Mucosa of stomach (tissue), 1 donor: Measurements from ENCODE around the gene GYG1.
A peak's percentile ranks its signal among the peaks of the same experiment; 100 is the strongest.

ENCODE experiments used
- H3K27me3 ChIP-seq: one replicate; pipeline ENCODE4 v1.7.0; 2013; ENCODE audit warnings: mild to moderate bottlenecking, low read length; ENCODE audit not compliant: control insufficient read depth, insufficient read depth
- H3K36me3 ChIP-seq: one replicate; pipeline ENCODE4 v1.7.0; 2013; ENCODE audit warnings: low read length; ENCODE audit not compliant: control insufficient read depth, insufficient read depth
- H3K4me1 ChIP-seq: one replicate; pipeline ENCODE4 v1.7.0; 2013; ENCODE audit warnings: mild to moderate bottlenecking, low read length; ENCODE audit not compliant: control insufficient read depth, insufficient read depth
- H3K4me3 ChIP-seq: one replicate; pipeline ENCODE4 v1.7.0; 2013; ENCODE audit warnings: low read length
- H3K9ac ChIP-seq: one replicate; pipeline ENCODE4 v1.7.0; 2013; ENCODE audit warnings: mild to moderate bottlenecking, low read length, moderate library complexity
- H3K9me3 ChIP-seq: one replicate; pipeline ENCODE4 v1.7.0; 2013; ENCODE audit warnings: mild to moderate bottlenecking, low read length, moderate library complexity; ENCODE audit not compliant: control insufficient read depth
- donor health status: Pancreatic carcinoma.

GYG1 gene

DNA sequence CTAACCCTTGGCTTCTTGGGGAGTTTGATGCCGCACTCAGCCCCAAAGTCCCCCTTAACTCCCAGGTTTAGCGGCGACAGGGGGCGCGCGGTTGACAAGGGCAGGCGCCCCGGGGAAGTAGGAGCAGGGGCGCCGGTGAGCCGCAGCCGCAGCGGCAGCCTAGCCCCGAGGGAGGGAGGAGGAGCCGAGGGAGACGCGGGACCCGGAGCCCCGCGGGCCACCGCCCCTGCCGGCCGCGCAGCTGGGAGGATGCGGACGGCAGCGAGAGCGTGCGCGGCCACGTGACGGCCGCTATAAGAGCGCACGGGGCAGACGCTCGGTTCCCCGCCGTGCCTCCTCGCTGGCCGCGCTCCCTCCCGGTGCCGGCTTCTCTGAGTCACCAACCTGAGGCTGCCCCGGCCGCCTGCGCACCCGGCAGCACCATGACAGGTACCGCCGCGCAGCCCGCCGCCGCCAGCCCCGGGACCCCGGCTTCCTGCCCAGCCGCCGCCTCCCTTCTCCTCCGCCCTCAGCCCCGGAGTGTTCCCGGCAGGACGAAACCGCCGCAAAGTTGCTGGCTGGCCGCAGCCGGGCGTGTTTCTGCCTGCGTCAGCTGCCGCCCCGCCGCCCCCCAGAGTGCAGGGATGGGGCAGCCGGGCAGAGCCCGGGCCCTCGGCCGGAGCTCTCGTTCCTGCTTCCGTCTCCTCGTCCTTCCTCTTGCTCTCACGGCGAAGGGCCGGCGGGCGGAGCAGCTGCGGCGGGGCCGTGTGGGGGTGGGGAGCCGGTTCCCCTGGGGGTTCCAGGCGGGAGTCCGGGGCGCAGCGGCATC is at the start of gene GYG1:
GYG1 (plus strand) TSS at position 322 of the 808 bp plus-strand sequence; CDS start at position 423, 101 bp downstream.
- Histone ChIP-seq H3K4me1 (peaks cover 7% of the 10 kb centered on the region), H3K9me3 (no peaks in the 10 kb centered on the region), H3K27me3 (no peaks in the 10 kb centered on the region), H3K4me3 (peak within 1 kb of the TSS; percentile 31), H3K9ac (peak within 1 kb of the TSS; percentile 84), H3K36me3 (no peaks in the 10 kb centered on the region)

DNA sequence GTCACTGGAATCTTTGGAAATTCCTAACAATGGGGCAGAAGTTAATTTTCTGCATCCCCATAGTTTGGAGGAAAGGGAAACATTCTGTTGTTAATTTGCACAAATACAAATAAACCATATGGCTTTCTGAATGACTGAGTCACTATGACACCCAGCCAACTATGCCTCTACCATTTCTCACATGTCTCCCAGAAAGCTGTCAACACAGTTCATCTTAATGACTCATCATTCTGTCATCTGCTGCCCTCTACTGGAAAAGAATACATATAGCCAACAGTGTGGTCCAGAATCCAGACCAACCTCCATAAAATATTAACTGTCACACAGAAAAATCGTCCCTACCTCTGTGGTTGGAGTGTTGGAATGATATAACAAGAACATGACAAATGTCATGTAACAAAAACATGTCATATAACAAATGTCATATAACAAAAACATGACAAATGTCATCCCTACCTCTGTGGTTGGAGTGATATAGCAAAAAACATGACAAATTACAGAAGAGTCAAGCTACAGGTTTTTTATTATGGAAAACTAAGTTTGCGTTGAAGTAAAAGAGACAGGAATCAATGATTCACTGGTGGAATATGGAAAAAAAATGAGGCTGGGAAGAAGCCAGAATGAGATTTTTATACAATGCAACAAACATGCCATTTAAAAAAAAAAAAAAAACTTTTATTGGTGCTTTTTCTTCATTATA is 47.7 kb upstream of the GYG1 start:
- H3K4me3 ChIP-seq: no peak overlapping the region
- H3K36me3 ChIP-seq: no peaks in the 10 kb centered on the region
- no peaks in the 10 kb centered on the region for H3K4me1 ChIP-seq
- H3K9ac ChIP-seq: no peak overlapping the region
- no peaks in the 10 kb centered on the region for H3K9me3 ChIP-seq
- H3K27me3 ChIP-seq: no peaks in the 10 kb centered on the region

DNA sequence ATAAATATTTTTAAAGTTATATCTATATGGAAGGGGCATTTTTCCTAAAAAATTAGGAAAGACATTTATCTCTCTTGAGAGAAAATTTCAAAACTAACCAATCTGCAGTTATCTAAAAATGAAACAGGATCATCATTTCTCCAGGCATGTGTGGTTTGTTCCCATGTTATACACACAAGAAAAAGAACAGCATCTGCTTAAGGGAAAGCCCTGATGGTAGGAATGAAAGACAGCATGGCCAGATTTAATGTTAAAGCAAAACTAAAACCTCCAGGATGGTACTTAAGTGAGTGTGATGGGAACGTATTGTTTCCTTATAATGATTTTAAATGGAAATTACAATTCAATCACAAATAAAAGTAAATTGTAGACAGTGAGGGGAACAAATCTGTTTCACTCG is 46.2 kb upstream of the GYG1 start:
- Histone ChIP-seq H3K4me3 (no peak overlapping the region), H3K4me1 (no peaks in the 10 kb centered on the region), H3K27me3 (no peaks in the 10 kb centered on the region), H3K9ac (no peak overlapping the region), H3K9me3 (no peaks in the 10 kb centered on the region), H3K36me3 (no peaks in the 10 kb centered on the region)

DNA sequence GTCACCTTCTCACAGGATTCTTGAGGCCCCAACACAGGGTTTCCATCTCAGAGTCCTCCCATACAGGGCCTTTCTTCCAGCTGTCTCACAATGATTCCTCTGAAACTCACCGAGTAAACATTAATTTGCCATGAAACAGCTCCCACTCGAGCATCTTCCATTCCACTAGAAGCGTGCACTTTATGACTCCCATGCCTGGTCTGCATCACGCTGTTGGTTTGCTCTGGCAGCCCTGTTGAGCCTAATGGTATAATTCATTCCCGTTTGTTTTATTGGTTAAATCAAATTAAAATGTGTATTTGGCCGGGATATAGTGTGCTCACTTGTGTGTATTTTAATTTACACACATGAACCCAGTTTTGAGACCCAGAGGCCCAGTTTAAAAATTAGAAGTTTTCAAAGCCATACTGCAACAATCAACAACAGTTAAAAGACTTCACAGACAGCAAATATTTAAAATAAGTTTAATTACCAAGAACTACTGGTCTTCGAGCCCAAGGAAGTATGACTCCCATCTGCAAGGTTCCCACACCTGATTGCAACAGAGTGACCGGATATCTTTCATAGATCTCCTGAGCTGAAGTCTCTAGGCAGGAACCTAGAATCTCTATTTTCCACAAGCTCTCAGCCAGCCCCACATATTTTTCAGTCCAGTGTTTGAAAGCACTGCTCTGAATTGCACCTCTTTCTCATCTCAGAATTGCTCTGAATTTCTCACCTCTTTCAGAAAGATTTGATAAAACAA is 42.3 kb upstream of the GYG1 start:
- Histone ChIP-seq H3K4me1 (no peaks in the 10 kb centered on the region), H3K9me3 (no peaks in the 10 kb centered on the region), H3K36me3 (no peaks in the 10 kb centered on the region), H3K27me3 (no peaks in the 10 kb centered on the region), H3K4me3 (no peak overlapping the region), H3K9ac (no peak overlapping the region)

DNA sequence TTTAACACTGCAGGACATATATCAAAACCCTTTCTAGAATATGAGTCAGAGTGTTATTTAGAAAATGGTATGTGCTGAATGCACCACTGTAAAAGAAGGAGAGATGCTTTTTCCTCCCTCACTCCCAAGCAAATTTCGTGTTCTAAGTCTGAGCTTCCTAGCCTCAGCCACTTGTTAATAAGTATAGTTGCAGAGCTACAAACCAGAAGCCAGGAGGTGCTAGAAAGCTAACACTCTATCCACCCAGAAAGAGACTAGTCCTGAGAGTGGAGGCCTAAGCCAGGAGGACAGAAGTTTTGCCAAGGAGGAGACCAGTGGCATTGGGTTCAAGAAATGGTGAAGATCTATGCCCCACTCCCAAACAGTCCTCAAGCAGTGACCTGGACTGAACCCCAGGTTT is 40.5 kb upstream of the GYG1 start:
- no peaks in the 10 kb centered on the region for H3K36me3 ChIP-seq
- no peak overlapping the region for H3K4me3 ChIP-seq
- no peaks in the 10 kb centered on the region for H3K4me1 ChIP-seq
- no peaks in the 10 kb centered on the region for H3K9me3 ChIP-seq
- H3K27me3 ChIP-seq: no peaks in the 10 kb centered on the region
- H3K9ac ChIP-seq: no peak overlapping the region

DNA sequence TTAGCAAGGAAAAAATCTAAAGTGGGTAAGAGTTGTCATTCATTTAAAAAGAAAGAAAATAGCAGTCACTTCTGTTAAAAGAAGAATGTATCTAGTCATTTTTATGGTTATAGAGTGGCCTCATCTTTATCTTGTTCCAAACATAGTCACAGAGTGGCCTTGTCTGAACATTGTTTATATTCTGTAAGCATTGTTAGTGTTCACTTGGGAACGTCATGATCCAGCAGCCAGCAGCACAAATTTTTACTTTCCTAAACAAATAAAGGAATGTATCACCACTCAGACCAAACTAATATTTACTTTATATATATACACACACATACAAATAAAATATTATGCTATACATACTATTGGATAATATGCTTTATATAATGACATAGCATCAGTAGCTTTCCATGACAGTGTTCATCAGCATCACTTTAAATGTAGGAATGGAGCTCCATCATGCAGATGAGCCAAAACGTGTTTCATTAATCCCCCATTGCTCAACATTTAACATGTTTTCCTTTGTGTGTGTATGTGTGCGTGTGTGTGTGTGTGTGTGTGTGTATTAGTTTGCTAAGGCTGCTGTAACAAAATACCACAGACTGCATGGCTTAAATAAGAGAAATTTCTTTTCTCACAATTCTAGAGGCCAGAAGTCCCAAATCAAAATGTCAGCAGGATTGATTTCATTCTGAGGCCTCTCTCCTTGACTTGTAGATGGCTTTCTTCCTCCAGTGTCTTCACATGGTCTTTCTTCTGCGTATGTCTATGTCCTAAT is 39.6 kb upstream of the GYG1 start:
- no peaks in the 10 kb centered on the region for H3K36me3 ChIP-seq
- H3K4me3 ChIP-seq: no peak overlapping the region
- no peak overlapping the region for H3K9ac ChIP-seq
- H3K27me3 ChIP-seq: no peaks in the 10 kb centered on the region
- no peaks in the 10 kb centered on the region for H3K9me3 ChIP-seq
- H3K4me1 ChIP-seq: no peaks in the 10 kb centered on the region

DNA sequence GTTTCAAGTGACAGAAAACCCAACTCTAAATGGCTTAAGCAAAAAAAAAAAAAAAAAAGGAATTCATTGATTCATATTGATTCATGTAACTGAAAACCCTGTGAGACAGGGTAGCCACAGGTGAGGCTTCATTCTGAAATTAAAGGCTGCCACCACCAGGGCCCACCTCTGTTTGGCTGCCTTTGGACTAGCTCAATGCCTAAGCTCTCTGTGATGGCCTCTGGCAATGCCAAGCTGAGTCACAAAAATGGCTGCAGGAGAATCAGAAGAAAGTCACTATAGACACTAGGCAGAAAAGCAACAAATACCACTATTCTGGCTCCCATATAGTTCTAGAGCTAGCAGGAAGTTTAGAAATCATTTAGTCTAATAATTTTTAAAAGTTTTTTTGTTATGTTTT is 38.2 kb upstream of the GYG1 start:
- H3K4me1 ChIP-seq: no peaks in the 10 kb centered on the region
- H3K4me3 ChIP-seq: no peak overlapping the region
- H3K9ac ChIP-seq: no peak overlapping the region
- no peaks in the 10 kb centered on the region for H3K36me3 ChIP-seq
- H3K9me3 ChIP-seq: no peaks in the 10 kb centered on the region
- no peaks in the 10 kb centered on the region for H3K27me3 ChIP-seq

DNA sequence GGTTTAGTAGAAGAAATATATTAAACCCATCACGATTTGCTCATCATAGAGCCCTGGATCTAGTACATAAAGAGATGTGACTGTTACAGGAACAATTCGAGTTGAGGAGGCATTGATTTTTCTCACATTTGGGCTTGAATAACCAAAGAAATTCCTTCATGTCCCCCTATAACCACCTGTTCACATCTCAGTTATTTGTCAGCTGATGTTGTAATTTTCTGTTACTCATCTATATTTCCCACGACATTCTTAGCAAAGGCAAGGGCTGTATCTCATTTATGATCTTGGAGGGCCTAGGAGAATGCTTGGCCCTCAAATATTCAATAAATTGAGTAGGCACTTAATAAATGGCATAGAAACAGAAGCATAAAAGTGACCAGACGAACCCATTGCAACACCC is 36.4 kb upstream of the GYG1 start:
- no peaks in the 10 kb centered on the region for H3K9me3 ChIP-seq

DNA sequence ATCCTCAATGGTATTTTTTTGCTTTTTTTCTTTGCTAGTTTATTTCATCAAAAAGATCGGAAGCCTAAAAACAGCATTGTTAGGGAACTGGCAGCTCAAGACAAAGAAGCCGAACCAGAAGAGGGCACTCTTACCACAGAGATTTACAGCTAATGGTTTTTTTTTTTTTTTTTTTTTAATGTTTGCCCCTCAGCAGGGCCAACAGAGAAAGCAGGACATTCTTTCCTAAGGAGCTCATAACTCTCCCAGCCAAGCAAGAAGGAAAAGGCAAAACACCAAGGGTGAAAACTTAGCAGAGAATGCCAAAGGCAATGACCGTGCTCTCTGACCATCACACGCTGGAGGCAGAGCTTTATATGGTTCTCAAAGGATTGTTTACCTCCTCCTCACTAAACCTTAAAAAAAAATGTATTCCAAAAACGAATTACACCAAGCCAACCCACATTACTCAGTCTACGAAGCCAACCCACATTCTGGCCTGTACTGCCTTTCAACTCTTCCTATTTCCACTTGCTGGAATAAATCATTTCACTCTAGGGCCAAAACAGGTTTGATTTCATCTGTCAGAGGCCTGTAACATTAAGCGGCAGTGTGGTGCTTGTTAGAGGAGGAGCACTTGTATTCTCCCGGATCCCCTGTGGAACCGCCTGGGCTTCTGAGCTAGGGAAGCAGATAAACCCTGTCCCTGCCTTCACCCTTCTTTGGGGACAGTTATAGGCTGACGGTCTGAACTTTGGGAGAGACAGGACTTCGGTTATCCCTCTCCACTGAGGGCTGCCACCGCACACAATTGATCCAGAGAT is 35.6 kb upstream of the GYG1 start:
- H3K27me3 ChIP-seq: no peaks in the 10 kb centered on the region
- H3K9me3 ChIP-seq: no peaks in the 10 kb centered on the region
- peak overlapping the region; percentile 10 for H3K9ac ChIP-seq
- no peaks in the 10 kb centered on the region for H3K36me3 ChIP-seq
- H3K4me1 ChIP-seq: no peaks in the 10 kb centered on the region
- H3K4me3 ChIP-seq: no peak overlapping the region

More for the DNA sequence above, 36.4 kb upstream of the GYG1 start:
- H3K4me1 ChIP-seq: no peaks in the 10 kb centered on the region
- no peak overlapping the region for H3K4me3 ChIP-seq
- H3K36me3 ChIP-seq: no peaks in the 10 kb centered on the region
- no peaks in the 10 kb centered on the region for H3K27me3 ChIP-seq
- H3K9ac ChIP-seq: no peak overlapping the region

DNA sequence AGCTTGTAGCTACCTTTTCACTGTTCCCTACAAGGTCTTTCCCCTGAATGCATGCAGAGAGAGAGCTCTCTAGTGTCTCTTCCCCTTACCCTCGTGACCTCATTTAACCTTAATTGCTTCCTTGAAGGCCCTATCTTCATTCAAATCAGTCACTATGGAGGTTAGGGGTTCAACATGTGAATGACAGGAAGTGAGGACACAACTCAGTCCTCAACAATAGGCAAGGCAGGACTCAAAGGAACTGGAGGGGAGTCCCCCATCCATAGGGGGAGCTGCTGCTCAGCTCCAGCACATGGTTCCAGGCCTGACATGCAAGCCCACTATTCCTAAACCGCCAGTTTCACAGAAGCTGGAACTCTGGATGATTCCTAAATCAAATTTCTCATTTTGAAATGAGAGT is 33.8 kb upstream of the GYG1 start:
- Histone ChIP-seq H3K27me3 (no peaks in the 10 kb centered on the region), H3K4me3 (no peak overlapping the region)

DNA sequence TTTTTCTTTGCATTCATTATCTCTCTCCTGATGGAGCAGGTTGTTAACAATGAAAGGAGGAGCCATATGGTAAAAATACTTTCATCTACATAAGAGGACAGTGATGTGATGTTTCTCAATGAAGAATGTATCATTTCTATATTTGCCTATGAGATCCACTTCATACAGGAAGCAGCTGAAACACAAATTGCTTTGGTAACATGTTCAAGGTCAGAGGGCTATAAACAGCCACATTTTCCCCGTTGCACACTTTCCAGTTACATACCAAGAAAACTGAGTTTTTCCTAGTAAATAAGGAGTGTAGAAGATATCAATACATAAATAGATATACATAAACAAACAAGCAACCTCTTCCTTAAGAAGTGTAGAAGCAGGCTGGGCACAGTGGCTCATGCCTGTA is 32.6 kb upstream of the GYG1 start:
- Histone ChIP-seq H3K4me3 (no peak overlapping the region), H3K4me1 (no peaks in the 10 kb centered on the region), H3K9ac (no peak overlapping the region), H3K9me3 (no peaks in the 10 kb centered on the region), H3K27me3 (no peaks in the 10 kb centered on the region), H3K36me3 (no peaks in the 10 kb centered on the region)

More for the DNA sequence above, 33.8 kb upstream of the GYG1 start:
- no peak overlapping the region for H3K9ac ChIP-seq
- no peaks in the 10 kb centered on the region for H3K9me3 ChIP-seq
- no peaks in the 10 kb centered on the region for H3K36me3 ChIP-seq
- no peaks in the 10 kb centered on the region for H3K4me1 ChIP-seq
